Measurements from ENCODE around the gene ATP2A2. TPM values are rescaled to one million over a fixed set of nuclear protein-coding genes. Genes with fewer than 3 reads are reported as not detected.
A peak's percentile ranks its signal among the peaks of the same experiment; 100 is the strongest.

Gene ATP2A2
- total and polyA plus RNA-seq, 11 donors = 494 to 2,963 (median 1,674) TPM

DNA sequence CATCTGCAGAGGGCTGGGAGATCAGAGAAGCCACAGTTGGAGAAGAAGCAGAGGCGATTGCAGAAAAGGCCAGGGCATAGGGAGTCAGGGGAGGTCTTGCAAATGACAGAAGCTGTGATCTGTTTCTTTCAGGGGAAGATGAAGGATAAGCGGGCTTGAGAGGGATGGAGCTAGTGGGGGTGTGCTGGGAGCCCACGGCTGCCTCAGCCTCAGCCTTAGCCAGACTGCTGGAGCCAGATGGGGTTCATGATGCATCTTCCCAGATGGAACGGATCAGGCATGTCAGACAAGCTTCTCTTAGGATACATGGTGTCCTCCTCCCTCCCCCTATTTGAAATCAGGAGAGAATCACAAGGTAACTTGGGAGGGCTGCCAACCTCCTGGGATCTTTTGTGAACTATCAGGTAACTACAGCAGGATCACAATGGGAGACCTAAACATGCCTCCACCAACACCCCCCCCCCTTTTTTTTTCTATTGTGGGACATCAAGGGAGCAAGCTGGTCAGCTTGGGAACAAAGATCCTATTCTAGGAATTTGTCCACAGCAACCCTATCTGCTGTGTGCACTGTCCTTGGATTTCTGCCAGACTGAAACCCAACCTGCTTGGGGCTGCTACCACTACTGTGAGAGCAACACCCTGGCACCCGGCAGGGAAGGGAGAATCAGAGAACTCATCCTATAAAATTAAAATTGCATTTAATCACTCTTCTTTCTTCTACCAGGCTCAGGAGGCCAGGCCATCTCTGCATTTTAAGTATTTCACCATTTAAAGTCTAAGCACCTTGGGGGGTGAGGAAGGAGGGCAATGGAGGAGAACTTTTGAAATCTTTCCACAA lies 10.7 kb upstream of the ATP2A2 start:
- peak; percentile 67 to 94 (median 79) for ATAC-seq
- no peaks in the 10 kb centered on the region for H3K9me3 ChIP-seq
- TF ChIP-seq POLR2A (IDR thresholded peaks at IDR 0.05) (no peak), CTCF (IDR thresholded peaks at IDR 0.05) (no peak)
- H3K36me3 ChIP-seq = no peaks in the 10 kb centered on the region
- 46 to 53% (median 49%) methylated on average over 5 of the region's 5 CpGs for WGBS, 4 donors
- peak overlapping the region; percentile 14 to 80 (median 41) for H3K27ac ChIP-seq
- intact Hi-C loops (cut with DNase I) = loop anchor here in 1 of 10 donors (10.0 kb wide), 1 partner anchor 46 kb away; no protein-coding TSS in a partner anchor
- H3K4me3 ChIP-seq = no peak overlapping the region
- H3K27me3 ChIP-seq = no peaks in the 10 kb centered on the region
- H3K4me1 ChIP-seq = peaks cover 4 to 47% (median 26%) of the 10 kb centered on the region in 12 donors
- peak in 4 of 5 donors; percentile 55 to 75 (median 67) for DNase-seq

DNA sequence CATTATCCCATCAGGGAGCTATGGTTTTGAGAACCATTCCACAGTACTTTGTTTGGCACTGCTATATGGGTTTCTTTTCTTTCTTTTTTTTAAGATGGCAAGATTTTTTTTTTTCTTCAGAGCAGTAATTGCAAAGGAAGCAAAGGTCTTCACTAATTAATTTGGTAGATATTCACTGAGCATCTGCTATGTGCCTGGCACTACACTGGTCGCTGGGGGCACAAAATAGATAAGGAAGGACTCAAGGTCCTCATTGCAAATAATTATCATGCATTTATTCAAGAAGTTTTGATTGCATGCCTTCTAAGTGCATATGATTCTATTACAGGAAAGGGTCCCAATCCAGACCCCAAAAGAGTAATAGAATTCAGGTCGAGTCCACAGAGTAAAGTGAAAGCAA lies 10.0 kb upstream of the ATP2A2 start:
- intact Hi-C loops (cut with DNase I) = loop anchor here in 1 of 10 donors (10.0 kb wide), 1 partner anchor 46 kb away; no protein-coding TSS in a partner anchor
- TF ChIP-seq CTCF (IDR thresholded peaks at IDR 0.05) (no peak), POLR2A (IDR thresholded peaks at IDR 0.05) (no peak)
- peak overlapping the region in 11 of 12 donors; percentile 23 to 80 (median 47) for H3K27ac ChIP-seq
- ATAC-seq = no peak
- no peak overlapping the region for H3K4me3 ChIP-seq
- H3K27me3 ChIP-seq = no peaks in the 10 kb centered on the region
- no peaks in the 10 kb centered on the region for H3K9me3 ChIP-seq
- H3K36me3 ChIP-seq = no peaks in the 10 kb centered on the region
- DNase-seq = no peak
- H3K4me1 ChIP-seq = peaks cover 4 to 47% (median 26%) of the 10 kb centered on the region in 12 donors
- WGBS, 4 donors = 52 to 63% (median 57%) methylated on average over 2 of the region's 2 CpGs

- WGBS, 4 donors = 32 to 36% (median 34%) methylated on average over 2 of the region's 2 CpGs
- intact Hi-C loops (cut with DNase I) = loop anchor here in 2 of 10 donors (2.0 to 10.0 kb wide), 2 partner anchors 53 kb away; no protein-coding TSS in a partner anchor
Measured at GRCh38 chr12:110277530-110278254, 3.4 kb upstream of the ATP2A2 start.

More at GRCh38 chr12:110277530-110278254, 3.4 kb upstream of the ATP2A2 start:
- no peak for DNase-seq
- peak overlapping the region in 7 of 12 donors; percentile 8 to 99 (median 51) for H3K27ac ChIP-seq
- no peak for ATAC-seq
- peaks cover 0 to 2% (median 0%) of the 10 kb centered on the region in 9 donors for H3K36me3 ChIP-seq
- no peaks in the 10 kb centered on the region for H3K9me3 ChIP-seq
- no peaks in the 10 kb centered on the region for H3K27me3 ChIP-seq
- TF ChIP-seq CTCF (IDR thresholded peaks at IDR 0.05) (no peak), POLR2A (IDR thresholded peaks at IDR 0.05) (no peak)
- no peak overlapping the region for H3K4me3 ChIP-seq
- H3K4me1 ChIP-seq = peaks cover 0 to 23% (median 12%) of the 10 kb centered on the region in 12 donors

Data from heart left ventricle (tissue), 16 donors.